K562 treated with DMSO at 1 percent for 4 hours (cell line): ENCODE measurements around the gene ROPN1B. TPM values are rescaled to one million over a fixed set of nuclear protein-coding genes. Genes with fewer than 3 reads are reported as not detected.

ENCODE experiments used
- total RNA-seq: library from RNA; unstranded; fragments of 300-600 nt; gene quantifications from 2 replicates; pipeline ENCODE4 v1.2.3, GENCODE V29; 2022; ENCODE audit not compliant: insufficient read depth

ROPN1B gene
- total RNA-seq: not detected in 2 replicates

DNA sequence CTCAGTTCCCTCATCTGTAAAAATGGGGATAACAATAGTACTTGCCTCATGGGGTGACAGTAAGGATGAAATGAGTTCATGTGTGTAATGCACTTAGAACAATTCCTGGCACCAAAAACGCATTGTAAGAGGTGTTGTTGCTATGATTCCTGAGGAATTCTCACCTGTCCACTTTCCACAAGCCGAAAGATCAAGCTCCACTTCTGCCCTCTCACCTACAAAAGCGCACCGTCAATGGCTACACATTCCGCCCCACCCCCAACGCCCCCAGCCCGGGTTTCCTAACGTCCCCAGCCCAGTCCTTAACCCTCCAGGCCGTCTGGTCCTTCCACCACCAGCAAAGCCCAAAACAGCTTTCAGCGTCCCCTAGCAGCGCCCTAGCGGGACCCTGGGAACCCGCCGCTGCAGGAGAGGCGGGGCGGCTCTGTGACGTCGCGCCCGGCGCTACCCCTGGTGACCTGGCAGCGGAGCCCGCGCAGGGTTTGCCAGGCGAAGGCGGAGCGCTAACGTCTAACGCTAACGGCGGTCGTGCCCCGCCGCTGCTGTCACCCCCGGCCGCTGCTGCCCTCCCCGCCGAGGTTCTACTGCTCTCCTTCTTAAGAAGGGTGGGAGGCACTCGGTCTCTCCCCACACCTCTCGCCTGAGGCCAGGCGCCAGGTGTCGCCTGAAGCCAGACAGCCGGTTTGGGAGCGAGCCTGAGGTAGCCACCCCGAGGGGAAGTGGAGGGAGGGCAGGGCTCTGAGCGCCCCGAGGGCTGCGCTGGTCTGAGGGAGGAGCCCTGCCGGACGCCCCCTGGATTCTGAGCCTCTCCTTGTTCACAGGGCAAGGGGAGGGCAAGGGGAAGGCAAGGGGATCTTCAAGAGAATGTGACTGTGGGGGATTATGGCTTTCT lies at the start of gene ROPN1B:
Gene ROPN1B, plus strand, starts transcription at position 478 of the 892 bp plus-strand sequence. CDS start 2,877 bp downstream, outside the sequence.

Other genes starting within 250 kb of the ROPN1B start
- gene SLC41A3, start 114.9 kb downstream of the ROPN1B start, total RNA-seq: 24.8 and 26.9 TPM in 2 replicates
- 3.1 and 4.9 TPM in 2 replicates for gene ALDH1L1, start 211.4 kb downstream of the ROPN1B start, total RNA-seq